GM12878 (cell line): ENCODE data around the gene PACS2.

Source experiments
- CHD2 ChIP-seq: IDR thresholded peaks from 2 replicates; pipeline ENCODE4 v1.6.1; 2011; ENCODE audit warnings: low read depth, low read length, improper control_type of control experiment, borderline replicate concordance
- POLR2A ChIP-seq: IDR thresholded peaks from 2 replicates; pipeline ENCODE4 v1.6.1; 2011; ENCODE audit warnings: low read depth, mild to moderate bottlenecking, low read length

- no peak for TF ChIP-seq POLR2A
- no peak for TF ChIP-seq CHD2
Observed at GRCh38 chr14:105322791-105323556, 8.4 kb downstream of the PACS2 start.
